Esophagus squamous epithelium (tissue), 5 donors: ENCODE data around the gene CRB2. TPM values are rescaled to one million over a fixed set of nuclear protein-coding genes. Genes with fewer than 3 reads are reported as not detected.
A peak's percentile ranks its signal among the peaks of the same experiment; 100 is the strongest.

Experiments
- DNase-seq: peaks from one replicate; lab custom pipeline; 2025; lab: John Stamatoyannopoulos, UW
- H3K27ac ChIP-seq, 4 donors: fragments of 200-600 bp; sonication (generic); one replicate each; pipeline ENCODE4 v1.5.1; 2016 to 2019; ENCODE audit warnings: mild to moderate bottlenecking in 1 of 4
- H3K27me3 ChIP-seq, 4 donors: fragments of 200-600 bp; sonication (generic); 1 replicate in 3 of 4; 2 replicates in 1 of 4; pipeline versions ENCODE4 v1.5.1 to v1.6.0; 2017 to 2021; ENCODE audit warnings: antibody characterized with exemption in 1 of 4
- H3K36me3 ChIP-seq, 3 donors: fragments of 200-600 bp; sonication (generic); one replicate each; pipeline ENCODE4 v1.5.1; 2016 to 2019
- H3K4me1 ChIP-seq, 3 donors: fragments of 200-600 bp; sonication (generic); one replicate each; pipeline ENCODE4 v1.5.1; 2017 to 2019
- H3K4me3 ChIP-seq, 4 donors: fragments of 200-600 bp; sonication (generic); 1 replicate in 3 of 4; 2 replicates in 1 of 4; pipeline ENCODE4 v1.5.1; 2016 to 2019; ENCODE audit warnings: mild to moderate bottlenecking in 2 of 4, moderate library complexity in 1 of 4
- H3K9me3 ChIP-seq, 3 donors: fragments of 200-600 bp; sonication (generic); one replicate each; pipeline ENCODE4 v1.5.1; 2016 to 2019
- POLR2A ChIP-seq, 4 donors: fragments of 450-650 bp; IDR thresholded peaks; one replicate each; pipeline ENCODE4 v1.6.1; 2017; ENCODE audit warnings: antibody characterized with exemption in 4 of 4, mild to moderate bottlenecking in 4 of 4, moderate library complexity in 3 of 4
- WGBS, 2 donors: methylation state at CpG; one replicate each; pipeline ENCODE4 v1.1.5; 2018; 5-methylcytosine and 5-hydroxymethylcytosine counted together
- intact Hi-C: fragments of 100-400 bp; cut with DNase I; formaldehyde crosslinking; loops from one replicate; pipeline ENCODE4 v1.15.0; 2022
- total RNA-seq, 4 donors: library from RNA; depleted of rRNA; stranded (reverse); fragments of >200 nt; gene quantifications; one replicate each; pipeline ENCODE4 v1.1.0, GENCODE V29; 2016
- TF ChIP-seq, protein P1 (sequence below), 6 experiments: fragments of 450-650 bp in 4 of 6; fragments of 200-600 bp in 2 of 6; sonication (generic) in 2 of 6; IDR thresholded peaks; one replicate each; pipeline ENCODE4 v1.5.1; 2016 to 2019; ENCODE audit warnings: antibody characterized with exemption in 6 of 6, mild to moderate bottlenecking in 4 of 6, moderate library complexity in 4 of 6
- donor health status: DM: yes; HTN: yes; CAD: no.

Gene CRB2
- total RNA-seq, 4 donors from 2014 or later: not detected

DNA sequence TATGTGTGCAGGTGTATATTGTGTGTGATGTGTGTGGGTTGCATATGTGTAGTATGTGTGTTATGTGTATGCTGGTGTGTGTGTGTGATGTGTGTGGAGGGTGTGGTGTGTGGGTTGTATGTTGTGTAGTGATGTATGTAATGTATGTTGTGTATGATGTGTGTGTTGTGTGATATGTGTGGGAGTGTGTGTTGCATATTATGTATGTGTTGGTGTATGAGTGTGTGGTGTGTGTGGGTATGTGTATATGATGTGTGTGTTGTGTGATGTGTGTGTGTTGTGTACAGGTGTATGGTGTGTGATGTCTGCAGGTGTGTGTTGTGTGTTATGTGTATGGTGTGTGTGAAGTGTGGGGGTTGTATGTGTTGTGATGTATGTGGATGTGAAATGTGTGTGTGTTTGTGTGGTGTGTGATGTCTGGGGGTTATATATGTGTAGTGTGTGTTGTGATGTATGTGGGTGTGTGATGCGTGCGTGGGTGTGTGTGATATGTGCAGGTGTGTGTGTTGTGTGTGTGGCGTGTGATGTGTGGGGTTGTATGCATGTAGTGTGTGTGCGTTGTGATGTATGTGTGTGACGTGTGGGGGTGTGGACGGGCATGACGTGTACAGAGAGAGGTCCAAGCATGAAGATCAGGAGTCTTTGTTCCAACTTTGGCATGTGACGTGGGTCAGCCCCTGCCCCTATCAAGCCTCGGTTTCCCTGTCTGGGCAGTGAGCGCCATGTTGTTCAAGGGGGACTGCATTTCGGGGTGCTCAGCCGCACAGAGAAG lies 8.5 kb upstream of the CRB2 start:
- TF ChIP-seq, protein P1, sequence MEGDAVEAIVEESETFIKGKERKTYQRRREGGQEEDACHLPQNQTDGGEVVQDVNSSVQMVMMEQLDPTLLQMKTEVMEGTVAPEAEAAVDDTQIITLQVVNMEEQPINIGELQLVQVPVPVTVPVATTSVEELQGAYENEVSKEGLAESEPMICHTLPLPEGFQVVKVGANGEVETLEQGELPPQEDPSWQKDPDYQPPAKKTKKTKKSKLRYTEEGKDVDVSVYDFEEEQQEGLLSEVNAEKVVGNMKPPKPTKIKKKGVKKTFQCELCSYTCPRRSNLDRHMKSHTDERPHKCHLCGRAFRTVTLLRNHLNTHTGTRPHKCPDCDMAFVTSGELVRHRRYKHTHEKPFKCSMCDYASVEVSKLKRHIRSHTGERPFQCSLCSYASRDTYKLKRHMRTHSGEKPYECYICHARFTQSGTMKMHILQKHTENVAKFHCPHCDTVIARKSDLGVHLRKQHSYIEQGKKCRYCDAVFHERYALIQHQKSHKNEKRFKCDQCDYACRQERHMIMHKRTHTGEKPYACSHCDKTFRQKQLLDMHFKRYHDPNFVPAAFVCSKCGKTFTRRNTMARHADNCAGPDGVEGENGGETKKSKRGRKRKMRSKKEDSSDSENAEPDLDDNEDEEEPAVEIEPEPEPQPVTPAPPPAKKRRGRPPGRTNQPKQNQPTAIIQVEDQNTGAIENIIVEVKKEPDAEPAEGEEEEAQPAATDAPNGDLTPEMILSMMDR (IDR thresholded peaks at IDR 0.05): no peak
- no peak for TF ChIP-seq POLR2A (IDR thresholded peaks at IDR 0.05)

DNA sequence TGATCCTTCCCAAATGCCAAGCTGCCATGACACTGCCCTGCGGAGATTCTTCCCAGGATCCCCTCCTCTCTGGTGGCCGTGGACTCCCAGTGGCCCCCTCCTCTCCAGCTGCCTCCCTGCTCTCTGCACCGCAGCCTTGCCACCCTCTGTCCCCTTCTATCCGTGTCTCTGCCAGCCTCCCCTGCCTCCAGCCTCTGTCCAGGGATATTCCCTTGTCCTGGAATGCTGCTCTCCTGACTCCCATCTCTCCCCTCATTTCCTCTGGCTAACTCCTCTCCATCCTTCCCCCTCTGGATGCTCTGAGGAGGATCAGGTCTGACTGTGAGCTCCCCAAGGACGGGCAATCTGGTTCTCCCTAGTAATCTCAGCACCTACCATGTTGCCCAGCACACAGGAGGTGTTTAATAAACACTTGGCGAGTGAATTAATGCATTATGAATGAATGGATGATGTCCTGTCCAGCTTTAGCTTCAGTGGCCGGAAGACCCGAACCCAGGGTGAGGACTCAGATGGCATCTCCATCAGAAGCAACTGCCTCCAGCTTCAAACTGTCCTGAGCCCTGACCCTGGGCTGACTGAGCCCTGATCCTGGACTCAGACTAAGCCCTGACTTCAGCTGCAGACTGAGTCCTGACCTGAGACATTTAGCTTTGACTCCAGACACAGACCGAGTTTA lies 7.5 kb upstream of the CRB2 start:
- DNase-seq: no peak
- H3K9me3 ChIP-seq: no peaks in the 10 kb centered on the region
- H3K4me3 ChIP-seq: no peak overlapping the region
- peaks cover 16 to 65% (median 29%) of the 10 kb centered on the region in 3 donors for H3K4me1 ChIP-seq
- no peaks in the 10 kb centered on the region for H3K36me3 ChIP-seq
- H3K27me3 ChIP-seq: peaks cover 0 to 41% (median 0%) of the 10 kb centered on the region in 4 donors
- WGBS, 2 donors: 65 to 66% methylated on average over 8 of the region's 9 CpGs
- no peak overlapping the region for H3K27ac ChIP-seq
- TF ChIP-seq, protein P1 (IDR thresholded peaks at IDR 0.05): no peak
- TF ChIP-seq POLR2A (IDR thresholded peaks at IDR 0.05): no peak
- intact Hi-C loops: no loop called here

More for the DNA sequence above, 8.5 kb upstream of the CRB2 start:
- H3K27me3 ChIP-seq: peaks cover 0 to 35% (median 0%) of the 10 kb centered on the region in 4 donors
- no peaks in the 10 kb centered on the region for H3K36me3 ChIP-seq
- no peak overlapping the region for H3K4me3 ChIP-seq
- peaks cover 18 to 64% (median 24%) of the 10 kb centered on the region in 3 donors for H3K4me1 ChIP-seq
- DNase-seq: no peak
- WGBS, 2 donors: 57 to 61% methylated on average over 11 to 12 of the region's 12 CpGs
- H3K9me3 ChIP-seq: no peaks in the 10 kb centered on the region
- H3K27ac ChIP-seq: no peak overlapping the region
- intact Hi-C loops: no loop called here

DNA sequence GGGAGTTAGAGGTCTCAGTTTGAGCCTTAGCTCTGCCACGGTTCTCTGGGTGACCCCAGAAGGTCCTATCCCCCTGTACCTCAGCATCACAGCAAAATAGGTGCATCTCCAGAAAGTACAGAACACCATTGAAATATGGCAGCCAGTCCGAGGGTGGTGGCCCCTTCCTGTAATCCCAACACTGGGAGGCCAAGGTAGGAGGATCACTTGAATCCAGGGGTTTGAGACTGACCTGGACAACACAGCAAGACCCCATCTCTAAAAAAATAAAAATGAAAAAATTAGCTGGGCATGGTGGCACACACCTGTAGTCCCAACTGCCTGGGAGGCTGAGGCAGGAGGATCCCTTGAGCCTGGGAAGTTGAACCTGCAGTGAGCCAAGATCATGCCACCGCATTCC lies 7.0 kb upstream of the CRB2 start:
- Histone ChIP-seq H3K27me3 (peaks cover 0 to 47% (median 0%) of the 10 kb centered on the region in 4 donors), H3K36me3 (no peaks in the 10 kb centered on the region), H3K4me1 (peaks cover 10 to 65% (median 24%) of the 10 kb centered on the region in 3 donors), H3K27ac (no peak overlapping the region), H3K4me3 (no peak overlapping the region), H3K9me3 (no peaks in the 10 kb centered on the region)
- 25 to 52% methylated on average over 2 to 3 of the region's 3 CpGs for WGBS, 2 donors
- intact Hi-C loops: no loop called here
- DNase-seq: no peak
- TF ChIP-seq POLR2A (IDR thresholded peaks at IDR 0.05): no peak
- TF ChIP-seq, protein P1 (IDR thresholded peaks at IDR 0.05): no peak

DNA sequence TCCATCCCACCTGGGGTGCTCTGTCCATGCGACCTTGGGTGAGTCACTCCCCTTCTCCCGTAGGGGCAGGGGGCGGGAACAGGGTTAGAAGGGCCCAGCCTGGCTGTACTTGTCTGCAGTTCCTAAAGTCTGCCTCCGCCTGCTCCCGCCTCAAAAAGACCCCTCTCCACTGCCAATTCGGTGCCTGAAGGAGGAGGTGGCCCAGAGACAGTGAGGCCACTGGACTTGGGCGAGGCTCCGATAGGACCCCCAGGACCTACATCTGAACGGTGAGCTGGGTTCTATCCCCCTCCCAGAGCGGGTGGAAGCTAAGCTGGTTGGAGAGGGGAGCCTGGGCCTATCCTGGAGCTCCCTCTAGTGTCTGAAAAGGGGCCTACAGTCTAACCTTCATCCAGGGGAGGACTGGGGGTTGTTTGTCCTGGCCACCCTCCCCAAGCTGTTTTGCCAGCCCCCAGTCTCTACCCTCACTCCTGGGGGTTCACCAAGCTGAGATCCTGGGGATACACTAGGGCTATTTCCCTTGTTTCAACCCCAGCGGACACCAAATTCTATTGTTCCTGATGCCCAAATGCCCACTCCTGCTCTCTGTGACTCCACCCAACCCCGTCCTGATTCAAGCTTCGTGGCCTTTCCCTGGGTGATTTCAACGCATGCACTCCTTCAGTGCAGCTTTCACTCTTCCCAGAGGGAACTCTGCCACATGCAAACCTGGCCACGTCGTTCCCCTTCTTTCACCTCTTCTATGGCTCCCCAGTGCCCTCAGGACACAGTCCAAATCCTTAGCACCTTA lies 6.1 kb upstream of the CRB2 start:
- Histone ChIP-seq H3K27ac (no peak overlapping the region), H3K27me3 (peaks cover 0 to 55% (median 0%) of the 10 kb centered on the region in 4 donors), H3K9me3 (no peaks in the 10 kb centered on the region), H3K4me3 (no peak overlapping the region), H3K4me1 (peaks cover 5 to 65% (median 26%) of the 10 kb centered on the region in 3 donors), H3K36me3 (no peaks in the 10 kb centered on the region)
- no peak for DNase-seq
- TF ChIP-seq, protein P1 (IDR thresholded peaks at IDR 0.05): peak; percentile 84 to 93 (median 92)
- no peak for TF ChIP-seq POLR2A (IDR thresholded peaks at IDR 0.05)
- 16 to 26% methylated on average over 6 to 9 of the region's 16 CpGs for WGBS, 2 donors
- intact Hi-C loops: no loop called here
